Measurements from ENCODE around the gene SLC16A7. TPM values are rescaled to one million over a fixed set of nuclear protein-coding genes. Genes with fewer than 3 reads are reported as not detected.

SLC16A7 gene
- total and polyA plus RNA-seq, 9 donors: 2.0 to 21.9 (median 13.7) TPM

- intact Hi-C loops (cut with DNase I): no loop called here
- Histone ChIP-seq H3K36me3 (no peaks in the 10 kb centered on the region), H3K4me3 (no peak overlapping the region), H3K27me3 (no peaks in the 10 kb centered on the region), H3K4me1 (ENCODE audit: insufficient read depth) (peaks cover 1% of the 10 kb centered on the region), H3K27ac (no peak overlapping the region), H3K9me3 (no peaks in the 10 kb centered on the region)
- TF ChIP-seq POLR2A (IDR thresholded peaks at IDR 0.05) (no peak), EP300 (IDR thresholded peaks at IDR 0.05) (no peak)
- TF ChIP-seq, protein P1, sequence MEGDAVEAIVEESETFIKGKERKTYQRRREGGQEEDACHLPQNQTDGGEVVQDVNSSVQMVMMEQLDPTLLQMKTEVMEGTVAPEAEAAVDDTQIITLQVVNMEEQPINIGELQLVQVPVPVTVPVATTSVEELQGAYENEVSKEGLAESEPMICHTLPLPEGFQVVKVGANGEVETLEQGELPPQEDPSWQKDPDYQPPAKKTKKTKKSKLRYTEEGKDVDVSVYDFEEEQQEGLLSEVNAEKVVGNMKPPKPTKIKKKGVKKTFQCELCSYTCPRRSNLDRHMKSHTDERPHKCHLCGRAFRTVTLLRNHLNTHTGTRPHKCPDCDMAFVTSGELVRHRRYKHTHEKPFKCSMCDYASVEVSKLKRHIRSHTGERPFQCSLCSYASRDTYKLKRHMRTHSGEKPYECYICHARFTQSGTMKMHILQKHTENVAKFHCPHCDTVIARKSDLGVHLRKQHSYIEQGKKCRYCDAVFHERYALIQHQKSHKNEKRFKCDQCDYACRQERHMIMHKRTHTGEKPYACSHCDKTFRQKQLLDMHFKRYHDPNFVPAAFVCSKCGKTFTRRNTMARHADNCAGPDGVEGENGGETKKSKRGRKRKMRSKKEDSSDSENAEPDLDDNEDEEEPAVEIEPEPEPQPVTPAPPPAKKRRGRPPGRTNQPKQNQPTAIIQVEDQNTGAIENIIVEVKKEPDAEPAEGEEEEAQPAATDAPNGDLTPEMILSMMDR (IDR thresholded peaks at IDR 0.05): no peak
- no peak for DNase-seq
Observed at GRCh38 chr12:59646636-59647035, 50.8 kb downstream of the SLC16A7 start.

DNA sequence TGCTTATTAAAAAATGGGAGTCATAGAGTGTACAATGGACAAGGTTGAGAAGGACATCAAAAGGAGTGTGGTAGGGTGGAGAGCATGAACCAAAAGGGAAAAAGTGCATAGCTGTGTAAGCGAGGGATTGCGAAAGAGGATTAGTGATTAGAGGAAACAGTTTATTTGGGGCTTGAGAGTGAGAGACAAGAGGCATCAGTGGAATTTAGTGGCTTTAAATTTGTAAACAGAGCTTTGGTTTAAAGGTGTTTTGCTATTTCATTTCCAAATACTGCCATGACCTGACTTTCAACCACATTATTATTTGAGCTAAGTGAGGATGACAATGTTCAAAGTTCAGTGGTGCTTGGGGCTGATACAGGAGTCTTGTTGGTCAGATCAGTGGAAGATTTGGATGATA is 53.4 kb downstream of the SLC16A7 start:
- Histone ChIP-seq H3K4me3 (no peak overlapping the region), H3K27me3 (no peaks in the 10 kb centered on the region), H3K27ac (no peak overlapping the region), H3K36me3 (no peaks in the 10 kb centered on the region), H3K9me3 (no peaks in the 10 kb centered on the region), H3K4me1 (ENCODE audit: insufficient read depth) (peaks cover 1% of the 10 kb centered on the region)
- TF ChIP-seq POLR2A (IDR thresholded peaks at IDR 0.05) (no peak), EP300 (IDR thresholded peaks at IDR 0.05) (no peak)
- TF ChIP-seq, protein P1 (IDR thresholded peaks at IDR 0.05): no peak
- DNase-seq: no peak
- intact Hi-C loops (cut with DNase I): no loop called here
- 94 to 98% (median 95%) methylated on average over 2 of the region's 2 CpGs for WGBS, 3 donors

GRCh38 chr12:59650588-59651228 is 54.9 kb downstream of the SLC16A7 start:
- intact Hi-C loops (cut with DNase I): no loop called here
- Histone ChIP-seq H3K4me1 (ENCODE audit: insufficient read depth) (peaks cover 1% of the 10 kb centered on the region), H3K36me3 (no peaks in the 10 kb centered on the region), H3K9me3 (no peaks in the 10 kb centered on the region), H3K4me3 (no peak overlapping the region), H3K27me3 (no peaks in the 10 kb centered on the region), H3K27ac (no peak overlapping the region)
- 36 to 42% (median 41%) methylated on average over 3 of the region's 3 CpGs for WGBS, 3 donors
- TF ChIP-seq, protein P1 (IDR thresholded peaks at IDR 0.05): no peak
- no peak for TF ChIP-seq EP300 (IDR thresholded peaks at IDR 0.05)
- TF ChIP-seq POLR2A (IDR thresholded peaks at IDR 0.05): no peak
- DNase-seq: no peak

DNA sequence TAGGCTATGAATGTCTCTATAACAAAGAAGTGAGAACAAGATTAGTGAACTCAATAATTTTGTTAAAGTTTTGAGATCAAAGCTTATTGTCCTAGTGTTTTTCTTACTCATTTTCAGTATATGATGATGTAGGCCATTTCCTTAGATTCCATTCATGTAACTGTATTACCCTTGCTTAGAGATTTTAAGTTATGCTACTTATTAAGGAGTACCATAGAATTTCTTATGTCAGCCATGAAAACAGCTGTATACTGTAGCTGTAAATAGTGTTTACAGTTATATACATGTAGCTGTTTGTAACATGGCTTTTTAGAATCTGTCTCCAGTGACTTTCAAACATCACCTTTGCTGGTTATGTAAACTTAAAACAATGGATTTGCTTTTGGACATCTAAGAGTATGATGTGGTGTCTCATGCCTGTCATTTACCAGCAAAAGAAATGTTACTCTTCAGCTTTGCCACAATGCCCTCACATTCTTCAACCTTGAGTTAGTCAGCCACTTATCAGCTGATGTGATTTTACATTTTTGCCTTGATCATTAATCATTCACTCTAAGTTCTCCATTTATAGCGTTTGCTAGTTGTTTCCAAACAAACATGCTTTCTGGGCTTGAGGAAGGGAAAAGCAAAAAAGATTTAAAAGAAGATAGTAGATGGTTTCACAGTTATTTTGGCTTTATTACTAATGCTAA is 55.5 kb downstream of the SLC16A7 start:
- H3K4me3 ChIP-seq: no peak overlapping the region
- no peak for DNase-seq
- no peaks in the 10 kb centered on the region for H3K36me3 ChIP-seq
- no peaks in the 10 kb centered on the region for H3K9me3 ChIP-seq
- intact Hi-C loops (cut with DNase I): no loop called here
- no peak overlapping the region for H3K27ac ChIP-seq
- WGBS, 3 donors: 26 to 38% (median 28%) methylated on average over 1 of the region's 1 CpG
- H3K4me1 ChIP-seq (ENCODE audit: insufficient read depth): peaks cover 1% of the 10 kb centered on the region
- no peak for TF ChIP-seq POLR2A (IDR thresholded peaks at IDR 0.05)
- TF ChIP-seq EP300 (IDR thresholded peaks at IDR 0.05): no peak
- TF ChIP-seq, protein P1 (IDR thresholded peaks at IDR 0.05): no peak
- H3K27me3 ChIP-seq: no peaks in the 10 kb centered on the region

Data from ovary (tissue), 9 donors.